ENCODE data around the gene SYT1.

DNA sequence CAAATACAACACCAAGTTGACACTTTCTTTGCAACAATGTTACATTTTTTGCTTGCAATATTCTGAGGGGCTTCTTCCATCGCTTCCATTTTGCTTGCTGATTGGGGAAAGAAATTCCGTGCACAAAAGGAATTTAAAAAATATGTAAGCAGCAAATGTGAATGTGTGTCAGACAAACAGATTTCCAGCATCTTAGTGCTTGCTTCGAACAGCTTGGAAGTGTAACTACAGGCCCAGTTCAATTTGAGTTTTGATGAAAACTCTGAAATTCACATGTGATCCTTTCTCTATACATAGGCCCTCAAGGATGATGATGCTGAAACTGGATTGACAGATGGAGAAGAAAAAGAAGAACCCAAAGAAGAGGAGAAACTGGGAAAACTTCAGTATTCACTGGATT is 427.1 kb downstream of the SYT1 start:
- TF ChIP-seq, protein P1, sequence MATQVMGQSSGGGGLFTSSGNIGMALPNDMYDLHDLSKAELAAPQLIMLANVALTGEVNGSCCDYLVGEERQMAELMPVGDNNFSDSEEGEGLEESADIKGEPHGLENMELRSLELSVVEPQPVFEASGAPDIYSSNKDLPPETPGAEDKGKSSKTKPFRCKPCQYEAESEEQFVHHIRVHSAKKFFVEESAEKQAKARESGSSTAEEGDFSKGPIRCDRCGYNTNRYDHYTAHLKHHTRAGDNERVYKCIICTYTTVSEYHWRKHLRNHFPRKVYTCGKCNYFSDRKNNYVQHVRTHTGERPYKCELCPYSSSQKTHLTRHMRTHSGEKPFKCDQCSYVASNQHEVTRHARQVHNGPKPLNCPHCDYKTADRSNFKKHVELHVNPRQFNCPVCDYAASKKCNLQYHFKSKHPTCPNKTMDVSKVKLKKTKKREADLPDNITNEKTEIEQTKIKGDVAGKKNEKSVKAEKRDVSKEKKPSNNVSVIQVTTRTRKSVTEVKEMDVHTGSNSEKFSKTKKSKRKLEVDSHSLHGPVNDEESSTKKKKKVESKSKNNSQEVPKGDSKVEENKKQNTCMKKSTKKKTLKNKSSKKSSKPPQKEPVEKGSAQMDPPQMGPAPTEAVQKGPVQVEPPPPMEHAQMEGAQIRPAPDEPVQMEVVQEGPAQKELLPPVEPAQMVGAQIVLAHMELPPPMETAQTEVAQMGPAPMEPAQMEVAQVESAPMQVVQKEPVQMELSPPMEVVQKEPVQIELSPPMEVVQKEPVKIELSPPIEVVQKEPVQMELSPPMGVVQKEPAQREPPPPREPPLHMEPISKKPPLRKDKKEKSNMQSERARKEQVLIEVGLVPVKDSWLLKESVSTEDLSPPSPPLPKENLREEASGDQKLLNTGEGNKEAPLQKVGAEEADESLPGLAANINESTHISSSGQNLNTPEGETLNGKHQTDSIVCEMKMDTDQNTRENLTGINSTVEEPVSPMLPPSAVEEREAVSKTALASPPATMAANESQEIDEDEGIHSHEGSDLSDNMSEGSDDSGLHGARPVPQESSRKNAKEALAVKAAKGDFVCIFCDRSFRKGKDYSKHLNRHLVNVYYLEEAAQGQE (IDR thresholded peaks at IDR 0.05; ENCODE audit: unreplicated experiment), result no peak
- TF ChIP-seq, protein P2, sequence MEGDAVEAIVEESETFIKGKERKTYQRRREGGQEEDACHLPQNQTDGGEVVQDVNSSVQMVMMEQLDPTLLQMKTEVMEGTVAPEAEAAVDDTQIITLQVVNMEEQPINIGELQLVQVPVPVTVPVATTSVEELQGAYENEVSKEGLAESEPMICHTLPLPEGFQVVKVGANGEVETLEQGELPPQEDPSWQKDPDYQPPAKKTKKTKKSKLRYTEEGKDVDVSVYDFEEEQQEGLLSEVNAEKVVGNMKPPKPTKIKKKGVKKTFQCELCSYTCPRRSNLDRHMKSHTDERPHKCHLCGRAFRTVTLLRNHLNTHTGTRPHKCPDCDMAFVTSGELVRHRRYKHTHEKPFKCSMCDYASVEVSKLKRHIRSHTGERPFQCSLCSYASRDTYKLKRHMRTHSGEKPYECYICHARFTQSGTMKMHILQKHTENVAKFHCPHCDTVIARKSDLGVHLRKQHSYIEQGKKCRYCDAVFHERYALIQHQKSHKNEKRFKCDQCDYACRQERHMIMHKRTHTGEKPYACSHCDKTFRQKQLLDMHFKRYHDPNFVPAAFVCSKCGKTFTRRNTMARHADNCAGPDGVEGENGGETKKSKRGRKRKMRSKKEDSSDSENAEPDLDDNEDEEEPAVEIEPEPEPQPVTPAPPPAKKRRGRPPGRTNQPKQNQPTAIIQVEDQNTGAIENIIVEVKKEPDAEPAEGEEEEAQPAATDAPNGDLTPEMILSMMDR (conservative IDR thresholded peaks at IDR 0.05; ENCODE audit: low read depth in 2 of 2), result no peak
- no peak for TF ChIP-seq EZH2phosphoT487 (IDR thresholded peaks at IDR 0.05; ENCODE audit: unreplicated experiment)
